ENCODE results near the gene FCRLB. TPM values are rescaled to one million over a fixed set of nuclear protein-coding genes. Genes with fewer than 3 reads are reported as not detected.
A peak's percentile ranks its signal among the peaks of the same experiment; 100 is the strongest.

FCRLB gene
- total and polyA plus RNA-seq, 9 of the 15 experiments (the other 6 are each of a cell fraction or from before 2014, with no cell fraction given): 0.20 to 4.6 (median 1.3) TPM

DNA sequence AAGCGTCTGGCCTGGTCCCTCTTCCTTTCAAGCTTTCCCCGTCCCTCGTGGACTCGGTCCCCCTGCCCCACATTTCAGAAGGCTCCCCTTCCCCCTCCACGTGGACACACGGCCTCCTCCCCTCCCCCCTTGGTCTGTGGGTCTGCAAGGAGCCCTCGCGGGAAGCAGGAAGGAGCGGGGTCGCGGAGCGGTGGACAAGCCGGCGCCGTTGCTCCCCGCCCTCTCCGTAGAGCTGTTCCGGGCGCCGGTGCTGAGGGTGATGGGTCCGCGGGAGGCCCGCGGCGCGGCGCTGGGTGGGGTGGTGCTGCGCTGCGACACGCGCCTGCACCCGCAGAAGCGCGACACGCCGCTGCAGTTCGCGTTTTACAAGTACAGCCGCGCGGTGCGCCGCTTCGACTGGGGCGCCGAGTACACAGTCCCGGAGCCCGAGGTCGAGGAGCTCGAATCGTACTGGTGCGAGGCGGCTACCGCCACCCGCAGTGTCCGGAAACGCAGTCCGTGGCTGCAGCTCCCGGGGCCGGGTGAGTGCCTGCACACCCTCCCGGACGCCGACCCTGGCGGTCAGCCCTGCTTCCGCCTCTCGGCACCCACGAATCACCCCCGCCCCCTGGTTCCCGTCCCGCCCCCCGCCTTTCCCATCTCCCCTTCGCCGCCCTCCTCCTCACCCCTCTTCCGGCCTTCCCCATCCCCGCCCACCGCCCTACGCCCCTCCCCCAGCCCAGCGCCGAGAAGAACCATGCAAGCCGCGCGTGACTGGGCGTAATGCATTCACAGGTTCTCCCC, 5.3 kb downstream of the FCRLB start (continued):
- peak; percentile 37 to 77; a peak in 3 of 4 replicates for TF ChIP-seq MNT (conservative IDR thresholded peaks at IDR 0.05)
- TF ChIP-seq RHOXF2B (CRISPR knock-in tag; conservative IDR thresholded peaks at IDR 0.05): no peak
- TF ChIP-seq ZNF165 (CRISPR knock-in tag; IDR thresholded peaks at IDR 0.05; ENCODE audit: borderline replicate concordance): no peak
- no peak for TF ChIP-seq SLC30A9 (CRISPR knock-in tag; IDR thresholded peaks at IDR 0.05)
- TF ChIP-seq E2F6 (IDR thresholded peaks at IDR 0.05; ENCODE audit: borderline replicate concordance in 1 of 2, extremely low read depth in 1 of 2, insufficient read depth in 1 of 2, insufficient read length in 1 of 2, low read depth in 1 of 2, low read length in 1 of 2, poor library complexity in 1 of 2, severe bottlenecking in 1 of 2): peak; percentile 43 to 51
- TF ChIP-seq ARHGAP35 (IDR thresholded peaks at IDR 0.05; ENCODE audit: partially characterized antibody): peak; percentile 15
- TF ChIP-seq, protein P1, sequence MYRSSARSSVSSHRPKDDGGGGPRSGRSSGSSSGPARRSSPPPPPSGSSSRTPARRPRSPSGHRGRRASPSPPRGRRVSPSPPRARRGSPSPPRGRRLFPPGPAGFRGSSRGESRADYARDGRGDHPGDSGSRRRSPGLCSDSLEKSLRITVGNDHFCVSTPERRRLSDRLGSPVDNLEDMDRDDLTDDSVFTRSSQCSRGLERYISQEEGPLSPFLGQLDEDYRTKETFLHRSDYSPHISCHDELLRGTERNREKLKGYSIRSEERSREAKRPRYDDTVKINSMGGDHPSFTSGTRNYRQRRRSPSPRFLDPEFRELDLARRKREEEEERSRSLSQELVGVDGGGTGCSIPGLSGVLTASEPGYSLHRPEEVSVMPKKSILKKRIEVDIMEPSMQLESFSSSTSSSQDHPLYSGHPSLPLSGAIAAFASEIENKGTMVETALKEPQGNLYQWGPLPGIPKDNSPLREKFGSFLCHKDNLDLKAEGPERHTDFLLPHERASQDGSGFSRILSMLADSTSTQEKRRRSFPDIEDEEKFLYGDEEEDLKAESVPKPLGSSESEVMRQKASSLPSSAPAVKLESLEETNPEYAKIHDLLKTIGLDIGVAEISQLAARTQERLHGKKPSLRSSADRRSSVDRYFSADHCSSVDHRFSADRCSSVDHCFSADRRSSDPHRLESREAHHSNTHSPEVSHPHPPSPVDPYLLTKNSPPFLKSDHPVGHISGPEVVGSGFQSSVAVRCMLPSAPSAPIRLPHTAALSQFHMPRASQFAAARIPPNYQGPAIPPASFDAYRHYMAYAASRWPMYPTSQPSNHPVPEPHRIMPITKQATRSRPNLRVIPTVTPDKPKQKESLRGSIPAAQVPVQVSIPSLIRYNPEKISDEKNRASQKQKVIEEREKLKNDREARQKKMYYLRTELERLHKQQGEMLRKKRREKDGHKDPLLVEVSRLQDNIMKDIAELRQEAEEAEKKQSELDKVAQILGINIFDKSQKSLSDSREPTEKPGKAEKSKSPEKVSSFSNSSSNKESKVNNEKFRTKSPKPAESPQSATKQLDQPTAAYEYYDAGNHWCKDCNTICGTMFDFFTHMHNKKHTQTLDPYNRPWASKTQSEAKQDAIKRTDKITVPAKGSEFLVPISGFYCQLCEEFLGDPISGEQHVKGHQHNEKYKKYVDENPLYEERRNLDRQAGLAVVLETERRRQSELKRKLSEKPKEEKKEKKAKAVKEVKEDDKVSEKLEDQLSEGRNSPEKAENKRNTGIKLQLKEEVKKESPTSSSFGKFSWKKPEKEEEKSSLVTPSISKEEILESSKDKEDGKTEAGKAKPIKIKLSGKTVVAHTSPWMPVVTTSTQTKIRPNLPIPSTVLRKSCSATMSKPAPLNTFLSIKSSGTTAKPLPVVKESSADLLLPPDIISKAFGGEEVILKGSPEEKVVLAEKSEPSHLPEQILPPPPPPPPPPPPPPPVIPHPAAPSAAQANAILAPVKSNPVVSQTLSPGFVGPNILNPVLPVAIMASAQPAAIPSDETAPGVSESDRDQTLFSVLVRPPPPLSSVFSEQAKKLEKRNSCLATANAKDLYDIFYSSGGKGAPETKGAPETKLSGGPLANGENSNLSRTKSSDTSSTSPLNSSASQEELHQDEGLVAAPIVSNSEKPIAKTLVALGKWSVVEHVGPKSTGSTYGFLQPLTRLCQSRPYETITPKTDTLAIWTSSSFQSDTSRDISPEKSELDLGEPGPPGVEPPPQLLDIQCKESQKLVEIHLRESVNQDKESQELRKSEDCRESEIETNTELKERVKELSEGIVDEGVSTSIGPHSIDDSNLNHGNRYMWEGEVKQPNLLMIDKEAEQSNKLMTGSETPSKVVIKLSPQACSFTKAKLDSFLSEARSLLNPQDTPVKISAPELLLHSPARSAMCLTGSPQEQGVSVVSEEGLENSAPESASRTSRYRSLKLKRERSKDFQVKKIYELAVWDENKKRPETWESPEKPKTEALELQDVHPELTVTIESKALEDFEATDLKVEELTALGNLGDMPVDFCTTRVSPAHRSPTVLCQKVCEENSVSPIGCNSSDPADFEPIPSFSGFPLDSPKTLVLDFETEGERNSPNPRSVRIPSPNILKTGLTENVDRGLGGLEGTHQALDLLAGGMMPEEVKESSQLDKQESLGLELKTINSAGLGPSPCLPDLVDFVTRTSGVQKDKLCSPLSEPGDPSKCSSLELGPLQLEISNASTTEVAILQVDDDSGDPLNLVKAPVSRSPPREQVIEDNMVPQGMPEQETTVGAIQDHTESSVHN (IDR thresholded peaks at IDR 0.05; ENCODE audit: borderline replicate concordance in 1 of 2, low read depth in 1 of 2): no peak
- TF ChIP-seq SPI1 (IDR thresholded peaks at IDR 0.05; ENCODE audit: borderline replicate concordance, low read depth, low read length): no peak
- no peak for TF ChIP-seq HEY1 (CRISPR knock-in tag; IDR thresholded peaks at IDR 0.05; ENCODE audit: borderline replicate concordance)
- no peak for TF ChIP-seq ZNF584 (CRISPR knock-in tag; IDR thresholded peaks at IDR 0.05; ENCODE audit: low read depth)
- no peak for TF ChIP-seq DMBX1 (CRISPR knock-in tag; IDR thresholded peaks at IDR 0.05; ENCODE audit: borderline replicate concordance)
- TF ChIP-seq FOSL1 (tag; conservative IDR thresholded peaks at IDR 0.05): 0 out of 2 replicates have a peak, but pooled peaks have one; percentile 26
- no peak for TF ChIP-seq MYNN (IDR thresholded peaks at IDR 0.05)
- no peak for TF ChIP-seq MYNN (CRISPR knock-in tag; IDR thresholded peaks at IDR 0.05)

Measured in K562 (cell line).